ENCODE results near the gene GABRQ.

GABRQ gene

DNA sequence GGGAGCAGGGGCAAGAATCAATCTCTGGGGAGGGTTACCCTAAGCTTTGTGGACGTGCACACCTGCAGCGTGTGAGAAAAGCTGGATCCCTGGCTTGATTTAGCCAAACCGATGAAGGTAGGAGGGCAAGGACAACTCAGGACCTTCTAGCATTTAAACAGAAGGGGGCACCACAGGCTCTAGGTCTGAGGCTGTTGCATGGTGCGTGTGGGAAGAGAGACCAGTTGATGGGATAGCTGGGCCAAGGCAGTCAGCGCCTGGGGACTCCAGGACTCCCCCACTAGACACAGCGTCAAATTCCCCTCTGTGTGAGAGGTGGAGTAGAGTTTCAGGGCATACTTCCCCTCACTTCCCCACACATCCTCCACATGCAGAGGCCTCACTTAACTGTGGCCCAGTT lies 4.3 kb downstream of the GABRQ start:
- TF ChIP-seq, protein P1, sequence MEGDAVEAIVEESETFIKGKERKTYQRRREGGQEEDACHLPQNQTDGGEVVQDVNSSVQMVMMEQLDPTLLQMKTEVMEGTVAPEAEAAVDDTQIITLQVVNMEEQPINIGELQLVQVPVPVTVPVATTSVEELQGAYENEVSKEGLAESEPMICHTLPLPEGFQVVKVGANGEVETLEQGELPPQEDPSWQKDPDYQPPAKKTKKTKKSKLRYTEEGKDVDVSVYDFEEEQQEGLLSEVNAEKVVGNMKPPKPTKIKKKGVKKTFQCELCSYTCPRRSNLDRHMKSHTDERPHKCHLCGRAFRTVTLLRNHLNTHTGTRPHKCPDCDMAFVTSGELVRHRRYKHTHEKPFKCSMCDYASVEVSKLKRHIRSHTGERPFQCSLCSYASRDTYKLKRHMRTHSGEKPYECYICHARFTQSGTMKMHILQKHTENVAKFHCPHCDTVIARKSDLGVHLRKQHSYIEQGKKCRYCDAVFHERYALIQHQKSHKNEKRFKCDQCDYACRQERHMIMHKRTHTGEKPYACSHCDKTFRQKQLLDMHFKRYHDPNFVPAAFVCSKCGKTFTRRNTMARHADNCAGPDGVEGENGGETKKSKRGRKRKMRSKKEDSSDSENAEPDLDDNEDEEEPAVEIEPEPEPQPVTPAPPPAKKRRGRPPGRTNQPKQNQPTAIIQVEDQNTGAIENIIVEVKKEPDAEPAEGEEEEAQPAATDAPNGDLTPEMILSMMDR (IDR thresholded peaks at IDR 0.05), result 0 out of 2 replicates have a peak, but pooled peaks have one; percentile 5
- no peak for TF ChIP-seq ZFX (IDR thresholded peaks at IDR 0.05; ENCODE audit: borderline replicate concordance)
- no peak overlapping the region for H3K27ac ChIP-seq

GRCh38 chrX:152642931-152643564 lies 5.4 kb downstream of the GABRQ start:
- TF ChIP-seq ZFX (IDR thresholded peaks at IDR 0.05; ENCODE audit: borderline replicate concordance), result no peak
- TF ChIP-seq, protein P1 (IDR thresholded peaks at IDR 0.05), result no peak
- H3K27ac ChIP-seq, result no peak overlapping the region

- TF ChIP-seq ZFX (IDR thresholded peaks at IDR 0.05; ENCODE audit: borderline replicate concordance), result no peak
- TF ChIP-seq, protein P1 (IDR thresholded peaks at IDR 0.05), result no peak
- no peak overlapping the region for H3K27ac ChIP-seq
These were observed 9.3 kb downstream of the GABRQ start for GRCh38 chrX:152646961-152647360.

DNA sequence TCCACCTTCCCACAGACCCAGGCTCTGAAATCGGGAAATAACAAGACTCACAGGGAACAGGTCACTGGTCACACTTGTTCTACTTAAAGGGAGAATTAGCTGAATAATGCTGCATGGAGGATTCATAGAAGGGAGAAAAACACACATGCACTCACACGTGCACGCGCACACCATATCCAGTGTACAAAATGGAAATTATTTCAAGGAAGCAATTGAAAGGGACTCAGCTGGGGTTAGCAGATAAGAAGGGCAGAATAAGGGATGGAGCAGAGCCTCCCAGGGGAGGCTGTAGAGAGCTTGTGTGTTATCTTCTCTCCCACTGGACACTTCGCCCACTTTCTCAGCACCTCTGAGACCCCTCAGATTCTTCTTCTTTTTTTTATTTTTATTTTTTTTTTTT lies 10.3 kb downstream of the GABRQ start:
- TF ChIP-seq, protein P1 (IDR thresholded peaks at IDR 0.05), result no peak
- TF ChIP-seq ZFX (IDR thresholded peaks at IDR 0.05; ENCODE audit: borderline replicate concordance), result no peak
- no peak overlapping the region for H3K27ac ChIP-seq

GRCh38 chrX:152652060-152652459 lies 14.4 kb downstream of the GABRQ start:
- H3K27ac ChIP-seq, result no peak overlapping the region
- TF ChIP-seq, protein P1 (IDR thresholded peaks at IDR 0.05), result no peak
- TF ChIP-seq ZFX (IDR thresholded peaks at IDR 0.05; ENCODE audit: borderline replicate concordance), result no peak

GRCh38 chrX:152652467-152652866 lies 14.8 kb downstream of the GABRQ start:
- TF ChIP-seq, protein P1 (IDR thresholded peaks at IDR 0.05), result no peak
- no peak for TF ChIP-seq ZFX (IDR thresholded peaks at IDR 0.05; ENCODE audit: borderline replicate concordance)

DNA sequence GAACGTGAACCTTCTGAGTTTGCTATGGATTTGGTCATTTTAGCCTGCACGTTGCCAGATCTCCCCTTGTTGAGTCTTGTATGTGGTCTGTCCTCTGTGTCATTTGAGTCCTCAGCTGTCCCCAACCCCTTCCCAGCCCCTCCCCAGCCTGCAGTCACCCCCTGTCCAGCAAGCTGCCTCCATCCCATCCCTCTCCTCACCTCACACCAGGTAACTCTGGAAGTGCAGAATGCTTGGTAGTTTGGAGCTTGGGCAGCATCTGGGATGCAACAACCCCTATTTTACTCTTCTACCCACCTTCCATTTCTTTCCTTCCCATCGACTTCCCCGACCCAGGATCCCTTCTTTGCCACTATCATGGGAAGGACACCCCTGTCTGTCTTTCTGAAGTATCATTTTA lies 18.4 kb downstream of the GABRQ start:
- H3K27ac ChIP-seq, result no peak overlapping the region
- TF ChIP-seq, protein P1 (IDR thresholded peaks at IDR 0.05), result no peak
- TF ChIP-seq ZFX (IDR thresholded peaks at IDR 0.05; ENCODE audit: borderline replicate concordance), result no peak

More at GRCh38 chrX:152652467-152652866, 14.8 kb downstream of the GABRQ start:
- H3K27ac ChIP-seq, result no peak overlapping the region
